Measurements from ENCODE around the gene CDIP1. TPM values are rescaled to one million over a fixed set of nuclear protein-coding genes. Genes with fewer than 3 reads are reported as not detected.

Gene CDIP1
- total RNA-seq, 4 donors from 2014 or later, result 9.9 to 18.4 (median 15.0) TPM

- intact Hi-C loops (cut with DNase I; ENCODE audit: low total_unique reads), result no loop called here
- TF ChIP-seq POLR2A (IDR thresholded peaks at IDR 0.05) (no peak), CTCF (IDR thresholded peaks at IDR 0.05) (no peak)
- H3K4me3 ChIP-seq (ENCODE audit: low read depth, poor library complexity, severe bottlenecking), result no peak overlapping the region
- no peak for DNase-seq (ENCODE audit: low spot score in 2 of 2)
- WGBS, 2 donors, result 54 to 64% methylated on average over 15 of the region's 15 CpGs
Observed at GRCh38 chr16:4536391-4537106, 2.0 kb downstream of the CDIP1 start.

- intact Hi-C loops (cut with DNase I; ENCODE audit: low total_unique reads), result no loop called here
- H3K4me3 ChIP-seq (ENCODE audit: low read depth, poor library complexity, severe bottlenecking), result no peak overlapping the region
- WGBS, 2 donors, result 71 to 73% methylated on average over 7 of the region's 7 CpGs
- TF ChIP-seq CTCF (IDR thresholded peaks at IDR 0.05), result no peak
- DNase-seq (ENCODE audit: low spot score in 2 of 2), result no peak
Observed at GRCh38 chr16:4535627-4536108, 2.9 kb downstream of the CDIP1 start.

- intact Hi-C loops (cut with DNase I; ENCODE audit: low total_unique reads), result no loop called here
- TF ChIP-seq CTCF (IDR thresholded peaks at IDR 0.05) (no peak), POLR2A (IDR thresholded peaks at IDR 0.05) (no peak)
- DNase-seq (ENCODE audit: low spot score in 2 of 2), result no peak
- 85 to 86% methylated on average over 13 of the region's 13 CpGs for WGBS, 2 donors
- no peak overlapping the region for H3K4me3 ChIP-seq (ENCODE audit: low read depth, poor library complexity, severe bottlenecking)
Observed at GRCh38 chr16:4534151-4534790, 4.3 kb downstream of the CDIP1 start.

- intact Hi-C loops (cut with DNase I; ENCODE audit: low total_unique reads), result no loop called here
- no peak for TF ChIP-seq POLR2A (IDR thresholded peaks at IDR 0.05)
- no peak for TF ChIP-seq CTCF (IDR thresholded peaks at IDR 0.05)
- H3K4me3 ChIP-seq (ENCODE audit: low read depth, poor library complexity, severe bottlenecking), result no peak overlapping the region
- no peak for DNase-seq (ENCODE audit: low spot score in 2 of 2)
- WGBS, 2 donors, result 89 to 95% methylated on average over 6 of the region's 6 CpGs
Observed at GRCh38 chr16:4533490-4533889, 5.1 kb downstream of the CDIP1 start.

GRCh38 chr16:4532238-4532637, 6.3 kb downstream of the CDIP1 start:
- TF ChIP-seq CTCF (IDR thresholded peaks at IDR 0.05) (no peak), POLR2A (IDR thresholded peaks at IDR 0.05) (no peak)
- DNase-seq (ENCODE audit: low spot score in 2 of 2), result no peak
- intact Hi-C loops (cut with DNase I; ENCODE audit: low total_unique reads), result no loop called here
- H3K4me3 ChIP-seq (ENCODE audit: low read depth, poor library complexity, severe bottlenecking), result no peak overlapping the region
- 95 to 96% methylated on average over 10 of the region's 10 CpGs for WGBS, 2 donors
